HG02884 (cell line): ENCODE results near the gene CMTM1.

Experiments
- ATAC-seq: cut with Tn5 transposase; IDR thresholded peaks from one replicate; pipeline ENCODE4 v1.9.1; 2021; ENCODE audit warnings: mild to moderate bottlenecking, moderate library complexity; ENCODE audit not compliant: unreplicated experiment

Gene CMTM1

DNA sequence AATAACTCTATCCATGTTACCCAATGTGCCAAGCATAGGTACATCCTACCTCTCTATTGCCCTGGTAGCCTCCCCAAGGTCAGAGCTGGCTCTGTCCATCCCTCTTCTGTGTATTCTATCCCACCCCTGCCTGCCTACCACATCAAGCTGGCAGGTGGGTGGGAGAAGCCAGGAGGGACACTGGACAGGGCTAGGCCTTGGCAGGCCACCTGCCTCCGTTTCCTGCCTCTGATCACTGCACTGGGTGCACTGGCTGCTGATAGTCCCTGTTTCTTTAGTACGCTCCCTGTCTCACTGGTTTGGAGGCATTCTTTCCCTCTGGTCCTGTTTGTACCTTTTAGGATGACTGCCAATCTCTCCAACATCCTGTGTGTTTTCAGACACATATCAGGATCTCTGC lies 29.0 kb upstream of the CMTM1 start:
- ATAC-seq: no peak

DNA sequence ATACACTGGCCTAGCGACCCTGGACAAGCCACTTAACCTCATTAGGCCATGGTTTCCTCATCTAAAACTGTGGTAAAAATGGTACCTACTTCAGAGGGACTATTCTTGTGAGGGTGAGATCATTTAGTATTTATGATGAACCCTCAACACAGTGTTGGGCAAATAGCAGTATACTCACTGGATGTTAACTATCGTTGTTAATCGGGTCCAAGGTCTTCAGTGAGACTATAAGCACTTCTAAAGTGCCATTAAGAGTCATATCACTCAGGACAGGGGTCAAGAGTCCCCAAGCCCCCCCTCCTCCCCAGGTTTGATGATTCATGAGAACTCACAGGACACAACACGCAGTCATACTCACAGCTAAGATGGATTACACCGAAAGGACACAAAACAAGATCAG lies 27.3 kb upstream of the CMTM1 start:
- no peak for ATAC-seq

- peak; percentile 89 for ATAC-seq
Observed at GRCh38 chr16:66539623-66540469, 26.4 kb upstream of the CMTM1 start.

DNA sequence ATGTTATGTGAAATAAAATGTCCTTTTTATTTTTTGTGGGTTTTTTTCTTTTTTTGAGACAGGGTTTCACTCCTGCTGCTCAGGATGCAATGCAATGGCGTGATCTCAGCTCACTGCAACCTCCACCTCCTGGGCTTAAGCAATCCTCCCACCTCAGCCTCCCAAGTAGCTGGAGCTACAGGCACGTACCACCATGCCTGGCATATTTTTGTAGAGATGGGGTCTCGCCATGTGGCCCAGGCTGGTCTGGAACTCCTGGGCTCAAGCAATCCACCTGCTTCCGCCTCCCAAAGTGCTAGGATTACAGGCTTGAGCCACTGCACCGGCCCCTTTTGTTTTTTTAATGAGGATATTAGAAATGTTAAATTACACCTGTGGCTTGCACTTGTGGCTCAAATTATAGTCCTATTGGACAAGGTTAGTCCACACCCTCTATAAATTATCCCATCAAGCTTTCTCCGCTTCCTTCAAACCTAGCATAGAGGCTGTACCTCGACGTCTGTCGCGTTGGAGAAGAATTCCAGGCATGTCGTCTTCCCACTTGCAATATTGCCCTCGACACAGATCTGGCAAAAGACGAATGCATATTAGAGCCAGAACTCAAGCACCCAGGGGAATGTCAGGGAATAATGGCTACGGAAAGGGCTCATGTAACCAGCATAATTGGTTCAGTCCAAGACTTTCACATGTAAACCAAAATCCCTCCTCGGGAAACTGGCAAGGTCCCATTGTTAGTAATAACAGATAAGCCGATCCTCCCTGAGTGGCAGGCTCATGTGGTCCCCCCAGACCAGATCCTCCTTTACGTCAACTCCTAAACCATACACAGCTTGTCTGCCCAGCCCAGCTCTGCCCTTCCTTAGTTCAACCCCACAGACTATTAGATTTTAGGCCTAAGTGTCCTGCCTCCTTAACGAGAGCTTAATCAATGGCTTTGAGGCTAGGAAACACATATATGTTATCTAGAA lies 24.6 kb upstream of the CMTM1 start:
- ATAC-seq: no peak

DNA sequence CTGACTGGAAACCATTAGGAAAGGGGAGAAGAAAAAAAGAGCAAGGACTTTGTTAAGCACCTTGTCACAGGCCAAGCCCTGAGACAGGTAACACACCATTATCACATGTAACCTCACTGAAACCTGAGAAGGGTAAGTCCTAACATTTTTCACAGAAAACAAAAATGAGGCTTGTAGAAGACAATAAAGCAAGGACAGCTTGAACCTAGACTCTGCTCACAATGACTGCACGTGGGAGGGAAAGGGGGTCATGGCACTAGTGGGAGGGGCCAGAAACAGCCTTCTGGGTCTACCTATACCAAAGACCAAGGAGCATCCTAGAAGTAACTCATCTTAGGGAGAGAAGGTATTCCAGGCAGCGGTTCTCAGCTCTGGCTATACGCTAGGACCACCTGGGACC lies 23.8 kb upstream of the CMTM1 start:
- no peak for ATAC-seq

- ATAC-seq: no peak
Observed at GRCh38 chr16:66543541-66543940, 22.7 kb upstream of the CMTM1 start.

- ATAC-seq: no peak
Observed at GRCh38 chr16:66544016-66544757, 22.1 kb upstream of the CMTM1 start.

DNA sequence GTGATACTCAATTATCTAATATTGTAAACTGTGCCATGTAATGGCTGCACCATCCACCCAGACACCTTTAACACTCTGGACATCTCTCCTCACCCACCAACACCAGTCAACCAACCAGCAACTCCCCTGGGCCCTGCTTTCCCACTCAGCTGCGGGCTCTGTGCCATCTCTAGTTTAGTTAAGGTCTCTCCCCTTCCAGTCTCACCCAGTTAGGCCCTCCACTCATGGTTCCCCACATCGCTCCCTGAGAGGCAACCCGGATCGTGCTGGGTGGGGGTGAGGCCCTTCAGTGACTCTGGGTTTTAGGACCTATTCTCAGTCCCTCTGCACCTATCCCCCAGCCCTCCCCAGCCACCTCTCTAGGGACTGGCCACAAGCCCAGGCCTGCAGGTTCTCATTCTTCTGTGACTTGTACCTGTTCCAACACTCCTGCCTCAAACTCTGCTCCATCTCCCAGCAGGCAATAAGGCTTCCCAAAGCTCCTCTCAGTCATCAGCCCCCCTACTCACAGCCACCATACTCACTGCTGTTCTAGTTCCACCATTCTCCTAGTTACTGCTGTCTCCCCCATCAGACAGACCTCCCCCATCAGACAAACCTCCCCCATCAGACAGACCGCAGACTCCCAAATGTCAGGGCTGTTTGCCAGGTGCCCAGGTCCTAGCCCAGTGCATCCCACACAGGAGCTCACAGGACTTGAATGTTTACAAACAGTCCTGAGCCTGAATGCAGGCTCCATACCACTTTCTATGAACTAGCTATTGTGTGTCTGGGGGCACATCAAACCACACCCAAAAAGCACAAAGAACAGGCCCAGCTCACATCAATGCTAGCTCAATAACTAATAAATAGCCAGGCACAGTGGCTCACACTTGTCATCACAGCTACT lies 18.9 kb upstream of the CMTM1 start:
- no peak for ATAC-seq

- no peak for ATAC-seq
Observed at GRCh38 chr16:66548068-66548467, 18.2 kb upstream of the CMTM1 start.

- no peak for ATAC-seq
Observed at GRCh38 chr16:66548868-66549267, 17.4 kb upstream of the CMTM1 start.

DNA sequence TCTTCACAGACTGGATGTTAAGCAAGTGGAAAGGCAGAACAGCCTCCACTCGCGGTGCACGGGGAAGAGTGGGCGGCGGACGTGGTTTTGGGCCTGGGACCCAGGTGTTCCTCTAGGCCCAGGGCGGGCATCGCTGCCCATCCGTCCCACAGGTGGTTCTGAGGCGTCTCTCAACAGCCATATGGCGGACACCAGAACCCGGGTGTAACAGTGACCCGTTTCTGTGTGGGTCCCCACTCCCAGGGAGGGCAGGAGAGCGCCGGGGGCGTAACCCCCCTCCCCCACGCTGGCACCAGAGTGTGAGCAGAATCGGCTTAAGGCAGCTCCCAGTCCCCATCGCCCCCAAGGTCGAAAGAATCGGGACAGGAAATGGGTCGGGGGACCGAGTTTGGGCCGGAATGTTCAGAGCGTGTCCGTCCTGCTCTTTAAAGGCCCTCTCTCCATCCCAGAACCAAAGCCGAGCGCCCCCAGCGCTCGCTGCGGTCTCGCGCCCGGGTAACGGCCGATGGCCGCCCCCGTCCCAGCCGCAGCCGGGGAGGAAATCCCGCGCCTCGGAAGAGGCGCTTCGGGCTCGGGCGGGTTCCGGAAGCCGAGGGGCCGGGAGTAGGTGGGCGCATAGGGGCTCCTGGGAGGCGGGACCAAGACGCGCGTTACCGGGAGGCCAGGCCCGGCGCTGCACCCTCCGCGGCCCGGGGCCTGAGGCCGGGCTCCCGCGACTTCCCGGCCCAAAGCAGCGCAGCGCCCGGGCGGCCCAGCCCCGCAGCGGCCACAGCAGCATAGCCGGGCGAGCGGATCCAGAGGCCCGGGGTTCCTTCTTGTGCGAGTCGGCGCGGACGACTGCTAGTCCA lies 16.7 kb upstream of the CMTM1 start, which contains the start of gene TK2:
Gene TK2, minus strand, starts transcription at position 839 of the 848 bp plus-strand sequence. Its CDS starts 61 bp downstream, at position 778.
- peak; percentile 36 for ATAC-seq

GRCh38 chr16:66551348-66551759 lies 14.9 kb upstream of the CMTM1 start:
- ATAC-seq: no peak

DNA sequence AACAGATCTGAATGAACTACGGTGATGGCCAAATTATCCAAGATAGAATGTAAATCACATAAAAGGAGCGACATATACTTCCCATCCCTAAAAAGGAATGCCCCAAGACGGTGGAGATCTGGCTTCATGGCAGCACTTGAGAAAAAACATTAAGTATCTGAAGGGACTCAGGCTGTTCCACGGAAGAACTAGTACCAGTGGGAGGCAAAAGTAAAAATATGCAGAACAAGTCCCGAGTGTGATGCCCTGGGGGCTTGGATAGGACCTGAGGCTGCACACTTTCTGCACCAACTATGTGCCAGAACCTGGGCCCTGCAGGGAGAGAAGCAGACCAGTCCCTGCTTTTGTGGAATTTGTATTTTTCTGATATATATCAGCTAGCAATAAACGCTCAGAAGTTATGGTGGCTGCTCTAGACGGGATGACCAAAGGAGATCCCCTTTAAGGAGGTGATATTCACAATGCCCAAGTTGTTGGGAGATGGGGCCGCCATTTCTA lies 14.4 kb upstream of the CMTM1 start:
- no peak for ATAC-seq

GRCh38 chr16:66552286-66553177 lies 13.7 kb upstream of the CMTM1 start, which contains the start of gene CKLF:
CKLF (plus strand) TSS chr16:66552576; CDS start chr16:66552716, 140 bp downstream.
- ATAC-seq: peak; percentile 65

- ATAC-seq: no peak
Observed at GRCh38 chr16:66553223-66553622, 13.0 kb upstream of the CMTM1 start.

DNA sequence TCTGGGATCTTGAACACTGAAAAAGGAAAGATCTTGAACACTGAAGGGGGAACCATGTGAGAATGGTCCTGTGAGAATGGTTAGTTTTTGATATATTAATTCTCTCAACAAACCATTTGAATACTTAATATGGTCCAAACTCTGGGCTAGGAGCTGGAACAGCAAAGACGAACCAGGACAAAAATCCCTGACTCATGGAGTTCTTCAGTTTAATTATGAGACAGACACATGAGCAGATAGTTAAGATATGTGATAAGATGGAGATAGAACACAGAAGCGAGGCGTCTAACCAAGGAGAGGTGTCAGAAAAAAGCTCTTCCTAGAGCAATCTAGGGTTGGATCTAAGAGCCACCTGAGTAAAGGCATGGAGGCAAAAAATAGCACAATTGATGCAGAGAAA lies 12.2 kb upstream of the CMTM1 start:
- no peak for ATAC-seq

DNA sequence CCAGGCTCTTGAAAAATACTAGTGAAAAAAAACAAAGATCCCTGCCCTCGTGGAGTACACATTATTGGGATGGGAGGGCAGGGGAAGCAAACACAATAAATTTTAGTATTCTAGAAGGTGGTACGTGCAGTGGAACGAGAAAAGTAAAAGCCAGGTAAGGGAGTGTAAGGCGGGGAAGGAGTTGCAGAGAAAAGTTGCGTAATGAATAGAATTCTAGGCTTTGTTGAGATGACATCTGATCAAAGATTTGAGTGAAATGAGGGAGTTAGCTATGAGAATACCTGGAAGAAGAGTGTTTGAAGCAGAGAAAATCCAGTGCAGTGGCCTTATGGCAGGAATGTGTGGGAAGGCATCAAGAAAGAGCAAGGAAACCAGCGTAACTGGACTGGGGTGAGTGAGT lies 11.7 kb upstream of the CMTM1 start:
- ATAC-seq: no peak

DNA sequence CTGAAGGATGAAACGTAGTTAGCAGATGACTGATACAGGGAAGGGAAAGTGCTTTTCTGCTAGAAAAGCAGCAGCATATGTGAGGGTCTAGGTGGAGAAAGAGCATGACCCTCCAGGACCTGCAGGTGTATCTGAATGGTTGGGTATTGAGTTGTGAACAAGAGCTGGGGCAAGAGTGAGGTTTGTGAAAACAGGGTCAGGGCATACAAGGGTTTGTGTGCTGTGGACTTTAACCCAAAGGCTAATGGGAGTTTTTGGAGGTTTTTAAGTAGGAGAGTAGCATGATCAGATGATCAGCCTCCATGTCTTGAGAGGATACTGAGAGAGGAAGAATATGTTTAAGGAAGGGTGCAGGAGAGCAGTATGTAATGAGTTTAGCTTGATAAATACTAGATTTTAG lies 6.1 kb upstream of the CMTM1 start:
- no peak for ATAC-seq
